HG02943 (cell line): Measurements from ENCODE around the gene HTRA1.

Experiments
- ATAC-seq: cut with Tn5 transposase; IDR thresholded peaks from one replicate; pipeline ENCODE4 v1.9.1; 2021; ENCODE audit warnings: mild to moderate bottlenecking, low read depth, moderate library complexity; ENCODE audit not compliant: unreplicated experiment

HTRA1 gene

DNA sequence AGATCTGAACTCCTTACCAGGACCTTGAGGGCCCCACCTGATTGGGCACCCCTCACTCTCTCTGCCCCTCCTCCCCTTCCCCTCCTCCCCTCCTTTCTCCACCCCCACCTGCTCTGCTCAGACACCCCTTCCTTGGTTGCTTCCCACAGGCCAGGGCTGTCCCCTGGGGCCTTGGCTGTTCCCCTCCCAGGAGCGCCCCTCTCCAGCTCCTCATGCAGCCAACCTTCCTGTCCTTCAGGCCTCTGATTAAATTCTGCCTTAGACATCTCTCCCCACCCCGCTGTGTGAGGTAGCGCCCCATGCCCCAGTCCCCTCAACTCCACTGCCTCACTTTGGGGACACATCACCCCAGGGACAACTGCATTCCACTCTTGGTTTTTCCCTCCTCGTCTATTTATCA, 32.4 kb downstream of the HTRA1 start:
- no peak for ATAC-seq

GRCh38 chr10:122494173-122494820, 32.9 kb downstream of the HTRA1 start:
- no peak for ATAC-seq

GRCh38 chr10:122494833-122495232, 33.5 kb downstream of the HTRA1 start:
- no peak for ATAC-seq

DNA sequence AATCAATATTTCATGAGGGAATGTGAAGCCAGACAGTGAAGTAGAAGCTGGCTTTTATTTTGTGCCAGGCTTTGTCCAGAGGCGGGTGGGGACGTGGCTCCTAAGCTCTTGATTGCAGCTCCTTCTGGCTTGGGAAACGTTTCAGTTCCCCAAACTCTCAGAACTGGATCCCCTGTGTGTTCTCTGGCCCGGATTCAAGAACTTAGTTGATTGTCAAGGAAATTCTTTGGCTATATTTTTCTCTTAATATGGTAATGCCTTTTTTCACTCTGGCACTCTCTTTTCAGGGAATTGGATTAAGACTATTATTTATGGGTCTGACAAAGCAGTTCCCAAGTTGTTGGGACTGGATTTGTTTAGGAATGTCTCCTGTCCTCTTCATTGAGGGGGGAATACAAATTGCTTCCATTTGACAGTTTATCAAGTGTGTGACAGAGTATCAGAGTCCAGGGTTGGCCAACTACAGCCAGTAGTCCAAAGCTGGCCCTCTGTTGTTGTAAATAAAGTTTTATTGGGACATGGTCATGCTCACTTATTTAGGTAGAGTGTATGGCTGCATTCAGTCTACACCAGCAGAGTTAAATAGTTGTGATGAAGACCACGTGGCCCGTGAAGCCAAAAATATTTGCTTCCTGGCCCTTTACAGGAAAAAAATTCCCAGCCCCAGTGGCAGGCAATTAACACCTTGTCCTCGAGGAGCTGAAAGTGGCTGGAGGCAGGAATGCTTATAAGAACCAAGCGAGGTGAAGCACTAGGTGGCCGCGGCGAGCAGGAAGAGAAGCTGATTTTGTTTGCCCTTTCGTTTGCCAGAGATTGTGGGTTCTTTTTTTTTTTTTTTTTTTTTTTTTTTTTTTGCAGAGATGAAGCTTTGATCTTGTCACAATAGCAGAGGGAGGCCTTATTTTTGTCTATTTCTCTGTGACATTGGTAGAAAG, 34.3 kb downstream of the HTRA1 start:
- no peak for ATAC-seq

GRCh38 chr10:122497241-122497640, 35.9 kb downstream of the HTRA1 start:
- no peak for ATAC-seq

DNA sequence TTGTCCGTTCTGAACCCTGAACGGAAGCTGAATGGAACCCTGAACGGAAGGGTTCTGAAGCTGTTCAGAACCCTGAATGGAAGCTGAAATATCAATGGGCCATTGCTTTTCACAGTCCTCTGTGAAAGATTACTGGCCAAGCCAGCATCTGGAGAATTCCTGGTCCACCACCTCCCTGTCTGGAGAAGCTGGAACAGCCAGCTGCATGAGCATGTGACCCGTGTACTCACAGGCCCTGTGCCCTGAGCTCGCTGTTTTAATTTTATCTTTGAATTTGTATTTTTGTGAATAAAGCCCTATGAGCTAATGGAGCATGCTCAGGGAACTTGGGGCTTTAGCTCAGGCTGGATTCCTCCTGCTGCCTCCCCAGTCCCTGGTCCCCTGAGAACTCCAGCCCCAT, 37.2 kb downstream of the HTRA1 start:
- ATAC-seq = no peak

DNA sequence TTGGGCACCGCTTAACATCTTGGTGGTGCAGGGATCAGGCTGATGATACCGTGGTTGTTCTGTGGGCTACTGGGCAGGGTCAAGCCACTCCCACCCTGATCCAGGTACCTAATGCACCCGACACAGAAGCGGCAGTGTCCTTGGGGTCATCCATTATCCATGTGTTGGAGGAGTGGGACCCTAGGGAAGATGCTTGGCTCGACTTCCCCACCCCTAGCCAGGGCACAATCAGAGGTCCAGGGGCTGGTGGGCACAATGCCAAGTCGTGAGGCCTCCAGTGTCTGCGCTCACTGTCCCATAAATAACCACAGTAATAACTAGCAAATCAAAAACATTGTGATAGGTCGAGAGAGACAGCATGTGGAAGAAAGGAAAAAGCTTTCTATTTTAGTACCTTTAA, 37.7 kb downstream of the HTRA1 start:
- no peak for ATAC-seq

GRCh38 chr10:122499491-122499941, 38.2 kb downstream of the HTRA1 start:
- ATAC-seq = no peak

- ATAC-seq = no peak
These were observed 38.8 kb downstream of the HTRA1 start for GRCh38 chr10:122500194-122500593.

DNA sequence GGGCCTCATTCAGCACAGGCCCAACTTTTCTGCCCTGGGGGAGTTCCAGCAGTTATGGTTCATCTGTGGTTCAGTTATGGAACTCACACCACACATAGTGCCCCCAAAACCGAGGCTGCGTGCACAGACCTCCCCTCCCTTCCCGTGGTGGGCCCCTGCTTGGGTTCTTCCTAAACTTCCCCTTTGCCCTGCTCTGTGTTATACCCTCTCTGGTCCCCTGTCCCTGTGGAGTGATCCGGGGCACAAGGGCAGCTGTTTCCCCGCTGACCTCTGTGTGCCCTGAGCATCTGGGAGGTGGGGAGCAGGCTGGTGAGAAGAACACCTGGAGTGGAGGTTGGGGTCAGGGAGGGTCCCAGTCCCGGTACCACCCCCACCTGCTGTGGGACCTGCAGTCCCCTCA, 39.4 kb downstream of the HTRA1 start:
- no peak for ATAC-seq

DNA sequence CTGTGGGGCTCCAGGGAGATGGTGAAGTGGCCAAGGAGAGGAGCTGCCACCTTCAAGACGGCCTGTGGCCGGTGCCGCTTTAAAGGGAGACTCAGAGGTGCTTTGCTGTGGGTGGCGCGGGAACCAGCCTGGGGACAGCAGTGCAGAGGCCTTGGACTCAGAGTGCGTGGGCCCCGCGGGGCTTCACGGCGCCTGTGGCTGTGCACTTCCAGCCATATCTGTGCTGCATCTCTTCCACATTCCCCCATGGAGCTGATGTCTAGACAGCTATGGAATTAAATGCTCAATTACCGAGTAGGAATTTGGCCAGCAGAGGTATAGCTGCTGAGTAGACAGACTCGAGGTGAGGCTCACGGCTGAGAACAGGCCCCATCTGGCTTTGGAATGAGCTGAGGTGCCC, 41.7 kb downstream of the HTRA1 start:
- no peak for ATAC-seq

DNA sequence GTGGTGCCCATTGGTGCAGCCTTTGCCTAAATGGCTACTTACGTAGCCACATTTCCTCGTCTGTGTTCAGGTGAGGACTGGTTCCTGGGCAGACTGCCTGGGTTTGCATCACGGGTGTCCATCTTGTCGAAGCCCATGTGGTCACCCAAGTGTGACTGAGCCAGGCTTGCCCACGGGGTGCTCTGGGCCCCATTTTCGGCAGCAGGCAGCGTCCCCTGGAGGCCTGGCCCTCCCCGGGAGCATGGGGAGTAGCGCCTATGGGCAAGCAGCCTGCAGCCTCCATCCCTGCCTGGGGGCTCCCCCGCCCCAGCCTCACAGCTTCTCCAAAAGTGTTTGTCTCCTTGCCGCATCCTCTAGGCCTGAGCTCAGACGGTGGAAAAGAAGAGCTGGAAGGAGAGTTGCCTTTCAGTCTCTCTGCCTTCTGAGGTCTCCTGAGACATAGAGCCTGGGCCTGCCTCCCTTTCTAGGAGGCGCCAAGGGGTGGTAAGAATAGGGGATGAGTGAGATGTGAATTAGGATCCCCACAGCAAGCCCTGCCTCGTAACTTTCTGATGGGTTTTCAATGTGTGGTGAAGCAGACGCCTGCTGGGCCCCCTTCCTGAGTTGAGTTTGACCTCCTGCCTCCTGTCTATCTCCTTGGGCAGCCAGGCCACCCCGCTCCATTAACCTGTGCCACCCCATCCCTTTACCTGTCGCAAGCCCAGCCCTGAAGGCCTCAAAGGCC, 42.7 kb downstream of the HTRA1 start:
- no peak for ATAC-seq

DNA sequence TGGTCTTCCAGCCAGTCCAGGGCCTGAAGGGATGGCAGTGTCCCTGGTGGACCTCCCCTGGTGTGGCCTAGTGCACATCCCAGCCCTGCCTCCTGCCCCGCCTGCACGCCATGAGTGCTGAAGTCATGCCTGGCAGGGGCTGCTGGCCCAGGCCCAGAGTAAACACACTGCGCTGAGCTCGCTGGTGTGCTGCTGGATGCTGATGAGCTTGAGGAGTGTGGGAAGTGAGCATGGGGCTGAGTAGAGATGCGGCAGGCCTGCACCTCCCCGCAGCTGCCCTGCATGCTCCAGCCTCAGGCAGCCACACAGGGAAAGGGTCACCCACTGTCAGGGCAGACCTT, 43.2 kb downstream of the HTRA1 start:
- no peak for ATAC-seq

- no peak for ATAC-seq
These were observed 43.7 kb downstream of the HTRA1 start for GRCh38 chr10:122505011-122505410.

GRCh38 chr10:122505885-122506645, 44.7 kb downstream of the HTRA1 start:
- no peak for ATAC-seq

DNA sequence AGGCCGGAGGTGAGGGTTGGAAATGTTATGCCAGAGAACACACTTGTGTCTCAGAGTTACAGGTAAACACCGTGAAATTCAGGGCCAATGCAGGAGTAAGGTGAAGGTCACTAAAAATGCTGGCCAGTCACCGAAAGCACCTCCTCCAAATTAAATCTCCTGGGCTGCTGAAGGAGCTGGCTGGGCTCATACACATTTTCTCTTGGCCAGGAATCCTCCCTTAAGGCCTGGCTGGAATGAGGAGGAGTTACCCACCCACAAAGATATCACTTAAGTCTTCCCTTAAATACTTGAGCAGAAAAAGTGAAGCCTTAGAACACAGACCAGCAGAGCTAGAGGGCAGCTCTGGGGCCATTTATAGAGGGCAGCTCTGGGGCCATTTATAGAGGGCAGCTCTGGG, 46.3 kb downstream of the HTRA1 start:
- ATAC-seq = no peak

DNA sequence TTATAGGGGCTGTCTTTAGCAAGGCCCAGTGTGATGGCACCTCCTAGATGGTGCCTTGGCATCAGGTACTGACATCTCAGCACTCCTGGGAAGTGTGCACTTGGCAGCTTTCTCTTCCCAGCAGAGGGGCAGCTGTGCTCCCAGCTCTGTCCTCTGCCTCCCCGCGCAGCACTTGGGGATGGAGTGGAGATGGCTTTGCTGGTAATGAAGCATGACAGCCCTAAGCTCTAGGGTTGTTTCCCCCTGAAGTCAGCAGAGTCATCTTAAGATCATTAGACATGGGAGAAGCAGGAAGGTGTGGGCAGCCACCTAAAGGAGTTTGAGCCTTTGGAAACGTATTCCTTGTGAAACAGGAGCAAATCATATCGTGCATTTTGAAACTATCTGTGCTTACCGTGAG, 46.7 kb downstream of the HTRA1 start:
- no peak for ATAC-seq

DNA sequence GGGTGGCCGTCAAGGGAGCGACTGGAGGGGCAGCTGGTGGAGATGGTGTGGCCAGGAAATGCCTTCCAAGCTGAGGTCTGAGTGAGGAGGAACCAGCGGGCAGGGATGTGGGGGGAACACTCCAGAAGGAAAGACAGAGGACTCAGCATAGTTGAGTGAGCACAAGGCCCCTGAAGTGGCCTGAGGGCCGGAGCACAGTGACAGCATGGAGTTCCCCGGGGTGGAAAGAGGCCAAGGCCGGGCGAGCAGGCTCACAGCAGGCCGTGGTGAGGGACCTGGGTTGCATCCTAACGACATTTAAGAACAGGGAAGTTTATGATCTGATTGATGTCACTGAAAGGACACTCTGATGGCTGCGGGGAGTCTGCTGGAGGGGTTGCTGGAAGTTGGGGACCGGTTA, 48.0 kb downstream of the HTRA1 start:
- no peak for ATAC-seq

DNA sequence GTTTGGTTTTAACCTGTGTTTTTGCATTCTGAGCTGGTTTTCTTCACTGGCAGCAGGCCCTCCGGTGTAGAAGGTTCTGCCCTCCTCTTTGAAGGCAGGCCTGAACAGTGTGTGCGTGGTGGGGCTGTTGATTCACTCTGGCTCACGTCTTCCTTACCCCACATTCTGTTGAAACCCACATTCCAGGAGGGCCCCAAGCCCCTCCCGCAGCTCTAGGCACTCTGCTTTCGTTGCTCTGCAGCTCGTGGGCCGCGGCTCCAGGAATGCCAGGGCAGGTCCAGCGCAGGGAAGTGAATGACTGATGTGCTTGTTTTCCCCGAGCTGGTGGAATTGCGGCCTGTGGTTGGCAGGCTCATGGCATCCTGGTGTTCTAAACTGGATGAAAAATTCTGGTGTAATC, 49.0 kb downstream of the HTRA1 start:
- no peak for ATAC-seq

GRCh38 chr10:122510736-122511135, 49.4 kb downstream of the HTRA1 start:
- ATAC-seq = no peak

GRCh38 chr10:122513053-122513452, 51.7 kb downstream of the HTRA1 start:
- no peak for ATAC-seq
